ENCODE data around the gene BMS1.
"Not testable (repeated sequence)": the region's sequence is repeated elsewhere in the genome, so short reads cannot be mapped to it uniquely, and the experiment has no call there.

BMS1 gene

GRCh38 chr10:42850931-42851330 is 68.3 kb downstream of the BMS1 start:
- DNase-seq (ENCODE audit: extremely low spot score) = no peak
- ChIA-PET POLR2A (no interaction called here), CTCF (no interaction called here)
- TF ChIP-seq PKNOX1 (IDR thresholded peaks at IDR 0.05) = no peak
- TF ChIP-seq SUZ12 (IDR thresholded peaks at IDR 0.05) = no peak
- TF ChIP-seq FOXA1 (IDR thresholded peaks at IDR 0.05) = no peak
- TF ChIP-seq FOXM1 (IDR thresholded peaks at IDR 0.05; ENCODE audit: borderline replicate concordance) = no peak
- no peak for TF ChIP-seq SP1 (IDR thresholded peaks at IDR 0.05)
- no peak for TF ChIP-seq TARDBP (IDR thresholded peaks at IDR 0.05)
- no peak for TF ChIP-seq CTBP1 (IDR thresholded peaks at IDR 0.05; ENCODE audit: borderline replicate concordance)
- TF ChIP-seq ARNT (IDR thresholded peaks at IDR 0.05) = no peak
- TF ChIP-seq NFRKB (IDR thresholded peaks at IDR 0.05) = no peak
- no peak for TF ChIP-seq FOXK2 (IDR thresholded peaks at IDR 0.05)
- TF ChIP-seq ZNF384 (IDR thresholded peaks at IDR 0.05) = no peak
- no peak for TF ChIP-seq LEF1 (IDR thresholded peaks at IDR 0.05; ENCODE audit: borderline replicate concordance)
- no peak for TF ChIP-seq BHLHE40 (IDR thresholded peaks at IDR 0.05; ENCODE audit: borderline replicate concordance)
- TF ChIP-seq ELF4 (IDR thresholded peaks at IDR 0.05) = no peak
- no peak for TF ChIP-seq HDGF (IDR thresholded peaks at IDR 0.05; ENCODE audit: borderline replicate concordance)
- TF ChIP-seq L3MBTL2 (conservative IDR thresholded peaks at IDR 0.05) = no peak

DNA sequence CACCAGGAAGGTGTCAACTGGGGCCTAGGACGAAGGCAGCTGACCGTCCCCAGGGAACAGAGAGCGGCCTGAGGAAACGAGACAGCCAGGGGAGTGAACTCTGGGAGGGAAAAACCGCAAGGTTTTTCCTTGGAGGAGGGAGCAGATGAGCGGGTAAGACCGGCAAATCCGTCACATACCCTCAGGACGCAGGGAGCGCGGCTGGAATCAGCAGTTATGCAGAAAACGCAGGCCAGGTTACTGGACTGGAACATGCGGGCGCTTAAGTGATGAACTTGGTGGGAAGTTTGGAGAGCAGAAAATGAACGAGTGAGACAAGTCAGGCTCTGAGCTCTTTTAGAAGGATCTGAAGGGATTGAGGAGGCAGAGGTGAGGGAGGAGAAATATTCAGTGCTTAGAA is 76.7 kb downstream of the BMS1 start:
- no peak for DNase-seq (ENCODE audit: extremely low spot score)
- TF ChIP-seq FOXK2 (IDR thresholded peaks at IDR 0.05) (no peak), SUZ12 (IDR thresholded peaks at IDR 0.05) (no peak), BHLHE40 (IDR thresholded peaks at IDR 0.05; ENCODE audit: borderline replicate concordance) (no peak), TARDBP (IDR thresholded peaks at IDR 0.05) (no peak), FOXA1 (IDR thresholded peaks at IDR 0.05) (no peak), FOXM1 (IDR thresholded peaks at IDR 0.05; ENCODE audit: borderline replicate concordance) (no peak), HDGF (IDR thresholded peaks at IDR 0.05; ENCODE audit: borderline replicate concordance) (no peak), L3MBTL2 (conservative IDR thresholded peaks at IDR 0.05) (no peak), ELF4 (IDR thresholded peaks at IDR 0.05) (no peak), ARNT (IDR thresholded peaks at IDR 0.05) (no peak), LEF1 (IDR thresholded peaks at IDR 0.05; ENCODE audit: borderline replicate concordance) (no peak), SP1 (IDR thresholded peaks at IDR 0.05) (no peak), ZNF384 (IDR thresholded peaks at IDR 0.05) (no peak)
- POLR2A ChIA-PET = no interaction called here
- CTCF ChIA-PET = no interaction called here

DNA sequence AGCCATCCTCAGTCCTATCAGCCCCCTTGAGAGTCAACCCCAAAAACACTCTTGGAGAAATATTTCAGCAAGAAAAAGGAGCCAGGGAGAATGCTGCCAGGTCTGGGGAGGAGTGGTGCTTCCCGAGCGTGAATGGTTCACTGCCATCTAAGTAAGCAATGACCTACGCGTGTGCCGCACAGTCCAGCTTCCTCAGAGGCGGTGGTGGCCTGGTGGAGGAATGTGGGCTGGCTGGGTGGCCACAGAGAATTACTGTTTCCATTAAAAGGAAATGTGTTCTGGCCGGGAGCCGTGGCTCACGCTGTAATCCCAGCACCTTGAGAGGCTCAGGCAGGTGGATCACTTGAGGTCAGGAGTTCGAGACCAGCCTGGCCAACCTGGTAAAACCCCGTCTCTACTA is 77.4 kb downstream of the BMS1 start:
- DNase-seq (ENCODE audit: extremely low spot score); CTCF ChIA-PET; POLR2A ChIA-PET: not testable (repeated sequence)

DNA sequence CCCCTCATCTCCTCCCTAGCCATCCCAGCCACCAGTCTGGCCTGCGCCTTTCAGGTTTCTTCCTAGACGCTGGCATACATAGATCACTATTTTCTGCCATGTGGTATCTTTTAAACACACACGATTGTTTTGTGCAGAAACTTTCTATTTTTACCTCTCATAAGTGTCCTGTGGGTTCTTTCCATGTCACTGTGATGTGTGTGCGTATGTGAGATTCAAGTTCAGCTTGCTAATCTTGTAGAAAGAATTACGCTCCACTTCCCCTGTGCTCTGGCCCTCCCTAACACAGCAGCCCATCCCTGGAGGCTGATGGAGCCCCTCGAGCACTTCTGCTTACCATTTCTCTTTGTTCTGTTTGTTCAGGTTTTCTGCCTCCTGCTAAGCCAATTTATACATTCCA is 80.2 kb downstream of the BMS1 start:
- DNase-seq (ENCODE audit: extremely low spot score); CTCF ChIA-PET; POLR2A ChIA-PET: not testable (repeated sequence)

DNA sequence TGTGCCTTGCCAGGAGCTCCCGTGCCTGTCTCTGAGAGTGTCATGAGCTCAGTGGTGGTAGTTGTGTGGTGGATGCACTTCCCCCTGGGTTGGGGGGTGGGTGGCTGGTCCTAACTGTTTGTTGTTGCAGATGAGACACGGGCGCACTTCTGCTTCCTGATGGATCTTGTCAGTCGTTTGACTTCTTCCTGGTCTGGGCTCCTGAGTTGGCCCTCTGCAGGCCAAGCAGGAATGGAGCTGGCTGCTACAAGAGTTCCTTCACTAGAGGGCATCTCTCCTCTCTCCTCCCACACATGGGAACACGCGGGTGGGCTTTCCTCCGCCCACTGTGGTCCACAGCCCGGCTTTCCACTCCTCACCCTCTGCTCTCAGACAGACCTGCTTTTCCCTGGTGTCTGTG is 82.0 kb downstream of the BMS1 start:
- no peak for DNase-seq (ENCODE audit: extremely low spot score)
- CTCF ChIA-PET = interaction anchor here (2.8 kb wide), 1 partner anchor 215 kb away, joined by 10 read pairs; no protein-coding TSS in a partner anchor
- POLR2A ChIA-PET = no interaction called here
- TF ChIP-seq CTBP1 (IDR thresholded peaks at IDR 0.05; ENCODE audit: borderline replicate concordance) (no peak), LEF1 (IDR thresholded peaks at IDR 0.05; ENCODE audit: borderline replicate concordance) (no peak), TARDBP (IDR thresholded peaks at IDR 0.05) (no peak), BHLHE40 (IDR thresholded peaks at IDR 0.05; ENCODE audit: borderline replicate concordance) (no peak), L3MBTL2 (conservative IDR thresholded peaks at IDR 0.05) (no peak), ARNT (IDR thresholded peaks at IDR 0.05) (no peak), SP1 (IDR thresholded peaks at IDR 0.05) (no peak), SUZ12 (IDR thresholded peaks at IDR 0.05) (no peak), FOXM1 (IDR thresholded peaks at IDR 0.05; ENCODE audit: borderline replicate concordance) (no peak), NFRKB (IDR thresholded peaks at IDR 0.05) (no peak), PKNOX1 (IDR thresholded peaks at IDR 0.05) (no peak), FOXA1 (IDR thresholded peaks at IDR 0.05) (no peak), ELF4 (IDR thresholded peaks at IDR 0.05) (no peak), ZNF384 (IDR thresholded peaks at IDR 0.05) (no peak)

DNA sequence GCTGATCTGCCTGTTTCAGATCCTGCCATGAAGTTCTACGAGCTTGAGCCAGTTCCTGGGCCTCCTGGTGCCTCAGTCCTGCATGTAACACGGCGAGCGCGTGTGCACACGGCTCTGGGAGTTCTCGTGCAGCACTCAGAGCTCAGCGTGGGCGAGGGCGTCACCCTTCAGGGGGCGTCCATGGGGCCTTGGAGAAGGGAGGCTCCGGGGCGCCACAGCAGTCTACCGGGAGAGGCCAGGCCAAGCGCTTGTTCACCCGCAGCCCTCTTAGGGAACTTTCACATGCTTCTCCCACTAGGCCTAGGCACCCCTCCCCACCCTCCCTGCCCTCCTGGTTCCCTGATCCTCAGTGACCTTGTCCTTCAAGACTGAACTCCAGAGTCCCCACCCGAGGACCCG is 83.1 kb downstream of the BMS1 start:
- DNase-seq (ENCODE audit: extremely low spot score) = no peak
- TF ChIP-seq FOXA1 (IDR thresholded peaks at IDR 0.05) (no peak), ELF4 (IDR thresholded peaks at IDR 0.05) (no peak)
- ChIA-PET POLR2A (no interaction called here), CTCF (interaction anchor here (0.8 to 2.8 kb wide), 2 partner anchors 214 to 222 kb away, joined by 3 to 10 read pairs; no protein-coding TSS in a partner anchor)

DNA sequence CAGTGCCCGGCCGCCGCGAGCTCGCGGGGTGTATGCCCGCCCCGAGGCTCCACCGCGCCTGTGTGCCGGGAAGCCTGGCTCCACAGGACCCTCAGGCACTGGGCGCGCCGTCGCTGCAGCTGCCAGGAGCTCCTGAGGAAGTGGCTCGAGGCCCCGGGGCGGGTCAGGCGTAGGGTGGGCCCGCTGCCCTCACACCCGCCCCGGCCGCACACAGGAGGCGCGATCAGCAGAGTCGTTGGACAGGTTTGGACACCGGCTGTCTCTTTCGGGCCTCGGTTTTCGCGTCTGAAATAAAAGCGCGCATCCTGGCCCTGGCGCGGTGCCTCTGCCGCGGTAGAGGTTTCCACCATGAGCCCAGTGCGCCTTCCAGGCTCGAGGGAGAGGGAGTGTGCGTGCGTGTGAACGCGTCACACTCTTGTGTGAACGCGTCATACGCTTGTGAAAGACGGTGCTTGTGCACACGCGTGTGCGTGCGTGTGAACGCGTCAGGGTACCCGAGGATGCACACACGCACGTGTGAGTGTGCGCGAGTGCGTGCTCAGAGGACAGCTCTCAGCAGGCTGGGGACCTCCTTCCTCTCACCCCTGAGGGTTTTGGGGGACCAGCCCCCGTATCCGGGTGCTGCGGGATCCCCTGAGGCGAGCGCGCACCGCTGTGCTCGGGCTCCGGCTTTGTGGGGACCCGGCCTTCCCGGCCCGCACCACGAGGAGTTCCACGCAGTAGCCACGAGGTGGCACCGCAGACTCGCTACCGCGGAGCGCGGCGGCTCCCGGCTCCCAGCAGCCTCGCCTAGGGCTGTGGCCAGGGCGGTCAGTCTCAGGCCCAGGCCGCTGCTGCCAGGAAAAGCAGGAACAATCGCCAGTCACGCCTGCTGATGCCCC is 83.8 kb downstream of the BMS1 start:
- ChIA-PET CTCF (interaction anchor here (0.8 to 2.8 kb wide), 2 partner anchors 213 to 221 kb away, joined by 3 to 10 read pairs; no protein-coding TSS in a partner anchor), POLR2A (no interaction called here)
- peak; percentile 81 for DNase-seq (ENCODE audit: extremely low spot score)
- no peak for TF ChIP-seq FOXK2 (IDR thresholded peaks at IDR 0.05)
- no peak for TF ChIP-seq L3MBTL2 (conservative IDR thresholded peaks at IDR 0.05)
- no peak for TF ChIP-seq SP1 (IDR thresholded peaks at IDR 0.05)
- TF ChIP-seq ARNT (IDR thresholded peaks at IDR 0.05) = no peak
- TF ChIP-seq SUZ12 (IDR thresholded peaks at IDR 0.05) = no peak
- TF ChIP-seq HDGF (IDR thresholded peaks at IDR 0.05; ENCODE audit: borderline replicate concordance) = no peak
- no peak for TF ChIP-seq CTBP1 (IDR thresholded peaks at IDR 0.05; ENCODE audit: borderline replicate concordance)
- no peak for TF ChIP-seq PKNOX1 (IDR thresholded peaks at IDR 0.05)
- TF ChIP-seq ELF4 (IDR thresholded peaks at IDR 0.05) = no peak

Data from HEK293T (cell line).